HepG2 (cell line): ENCODE measurements around the gene CDCA5. TPM values are rescaled to one million over a fixed set of nuclear protein-coding genes. Genes with fewer than 3 reads are reported as not detected.

ENCODE experiments used
- ATAC-seq: fragments of 200-7000 bp; cut with Tn5 transposase; 3 replicates; pipeline ENCODE4 v1.9.1; 2020; ENCODE audit warnings: mild to moderate bottlenecking, moderate library complexity
- BruUV-seq: library from RNA; stranded (reverse); fragments of 400-500 nt; replicated peaks from 2 replicates; lab custom pipeline; 2021; lab: Mats Ljungman, UMichigan
- CTCF ChIA-PET: fragments of 300-600 bp; formaldehyde crosslinking; extraction: SDS; loops from one replicate; lab custom pipeline; 2021; ENCODE audit warnings: low total read pairs, inconsistent platforms, low intra/inter-chr PET ratio; lab: Yijun Ruan, JAX
- POLR2A ChIA-PET: fragments of 350-600 bp; sonication (Branson Sonifier 250); formaldehyde crosslinking; loops from one replicate; lab custom pipeline; 2020; ENCODE audit warnings: antibody characterized with exemption, inconsistent platforms; lab: Yijun Ruan, JAX
- DNase-seq: peaks from one replicate; pipeline ENCODE4 v3.0.0-alpha.2; 2015; ENCODE audit warnings: low spot score
- FAIRE-seq: peaks from 3 replicates; lab custom pipeline; 2011; peaks lifted over from hg19 to GRCh38; lab: Jason Lieb, UNC
- H2AFZ ChIP-seq: one replicate; pipeline ENCODE4 v1.6.1; 2011; ENCODE audit warnings: low read length, inconsistent platforms
- H3K27ac ChIP-seq: fragments of 300-600 bp; 3 replicates; pipeline ENCODE4 v1.8.0; 2011; ENCODE audit warnings: mixed run types, mild to moderate bottlenecking, mixed read lengths, low read length, inconsistent platforms; ENCODE audit not compliant: insufficient read depth; ENCODE audit errors: extremely low read length
- H3K27me3 ChIP-seq, 2 experiments: fragments of 200-600 bp in 1 of 2; 2 replicates in 1 of 2; 3 replicates in 1 of 2; pipeline versions ENCODE4 v1.6.0 to v1.8.0; 2011; ENCODE audit warnings: low read length in 2 of 2, mild to moderate bottlenecking in 2 of 2, moderate library complexity in 2 of 2, inconsistent platforms in 1 of 2; ENCODE audit not compliant: insufficient read depth in 2 of 2, control insufficient read depth in 1 of 2
- H3K36me3 ChIP-seq, 2 experiments: fragments of 200-600 bp in 1 of 2; replicated peaks in 1 of 2; 2 replicates in 1 of 2; 3 replicates in 1 of 2; pipeline versions ENCODE4 v1.5.1 to v1.8.0; 2011; ENCODE audit warnings: low read length in 2 of 2, inconsistent platforms in 1 of 2; ENCODE audit not compliant: insufficient read depth in 2 of 2, control insufficient read depth in 1 of 2
- H3K4me1 ChIP-seq: 2 replicates; pipeline ENCODE4 v1.5.1; 2012; ENCODE audit warnings: low read length, inconsistent platforms; ENCODE audit not compliant: insufficient read depth
- H3K4me2 ChIP-seq: 2 replicates; pipeline ENCODE4 v1.6.0; 2011; ENCODE audit warnings: low read depth, low read length, inconsistent platforms
- H3K4me3 ChIP-seq, 3 experiments: fragments of 200-600 bp in 1 of 3; sonication (generic), shearing (Covaris generic) in 1 of 3; replicated peaks in 1 of 3; 2 replicates each; pipeline ENCODE4 v1.5.1; 2011 to 2016; ENCODE audit warnings: low read length in 3 of 3, inconsistent platforms in 2 of 3, low read depth in 2 of 3, mild to moderate bottlenecking in 2 of 3, control low read depth in 1 of 3, mixed read lengths in 1 of 3; ENCODE audit not compliant: insufficient read depth in 1 of 3
- H3K79me2 ChIP-seq: one replicate; pipeline ENCODE4 v1.6.1; 2011; ENCODE audit warnings: low read length, inconsistent platforms; ENCODE audit not compliant: insufficient read depth
- H3K9ac ChIP-seq: 2 replicates; pipeline ENCODE4 v1.6.0; 2011; ENCODE audit warnings: mild to moderate bottlenecking, low read depth, low read length, inconsistent platforms; ENCODE audit not compliant: insufficient read depth
- H3K9me3 ChIP-seq: 2 replicates; pipeline ENCODE4 v1.5.1; 2012; ENCODE audit warnings: mild to moderate bottlenecking, low read length
- H4K20me1 ChIP-seq: 2 replicates; pipeline ENCODE4 v1.6.0; 2011; ENCODE audit warnings: inconsistent platforms, mild to moderate bottlenecking, low read length, moderate library complexity; ENCODE audit not compliant: insufficient read depth
- IKZF4 ChIP-seq: sonication (generic); formaldehyde crosslinking; IDR thresholded peaks from 2 replicates; pipeline ENCODE4 v1.5.1; 2020; ENCODE audit warnings: borderline replicate concordance, mild to moderate bottlenecking, low read depth, missing genetic modification reagents; ENCODE audit errors: not compliant biosample characterization
- KMT2A ChIP-seq: sonication (generic); formaldehyde crosslinking; IDR thresholded peaks from 2 replicates; pipeline ENCODE4 v1.4.0; 2020; ENCODE audit warnings: missing genetic modification reagents
- RBM22 ChIP-seq: fragments of 200-400 bp; formaldehyde crosslinking; optimal IDR thresholded peaks from 2 replicates; pipeline ENCODE3; 2017; ENCODE audit warnings: mild to moderate bottlenecking, low read length, moderate library complexity
- TGIF2 ChIP-seq: IDR thresholded peaks from 2 replicates; pipeline ENCODE4 v1.6.1; 2016; ENCODE audit warnings: control low read depth, missing compliant biosample characterization
- ZBTB38 ChIP-seq: sonication (generic); formaldehyde crosslinking; IDR thresholded peaks from 2 replicates; pipeline ENCODE4 v1.5.1; 2020; ENCODE audit warnings: mild to moderate bottlenecking, missing genetic modification reagents
- ZNF468 ChIP-seq: sonication (generic); formaldehyde crosslinking; IDR thresholded peaks from 2 replicates; pipeline ENCODE4 v1.8.0; 2022; ENCODE audit warnings: mild to moderate bottlenecking, moderate library complexity, missing genetic modification reagents
- ZNF607 ChIP-seq: sonication (generic); formaldehyde crosslinking; IDR thresholded peaks from 2 replicates; pipeline ENCODE4 v1.5.1; 2020; ENCODE audit warnings: missing genetic modification reagents, mild to moderate bottlenecking, borderline replicate concordance
- ZNF652 ChIP-seq: IDR thresholded peaks from 2 replicates; pipeline ENCODE4 v1.6.1; 2016; ENCODE audit warnings: low read depth, borderline replicate concordance
- ZNF704 ChIP-seq: sonication (generic); formaldehyde crosslinking; IDR thresholded peaks from 2 replicates; pipeline ENCODE4 v1.8.1; 2023; ENCODE audit warnings: mild to moderate bottlenecking, inconsistent platforms, moderate library complexity, missing genetic modification reagents, borderline replicate concordance
- WGBS: methylation state at CpG from one replicate; pipeline ENCODE4 v1.1.6; 2017; ENCODE audit warnings: low lambda C conversion rate; 5-methylcytosine and 5-hydroxymethylcytosine counted together
- in situ Hi-C: cut with HindIII; loops from 2 replicates; pipeline ENCODE4 v1.10.0; 2017; ENCODE audit warnings: low pct_unique_long_range_greater_than_20kb; ENCODE audit not compliant: extremely low pct_ligation_motif_present
- intact Hi-C: fragments of 100-400 bp; cut with micrococcal nuclease; formaldehyde crosslinking; loops from one replicate; pipeline ENCODE4 v1.10.0; 2022; ENCODE audit not compliant: unreplicated experiment
- polyA plus RNA-seq, 8 experiments: library from polyadenylated mRNA; depleted of rRNA in 3 of 8; stranded (reverse) in 7 of 8; unstranded in 1 of 8; fragments of >200 nt; fragmentation: Illumina TruSeq in 4 of 8; extraction: Trizol in 4 of 8; gene quantifications; 2 replicates each; pipeline versions ENCODE4 v1.2.1 to v1.2.3, GENCODE V29; 2011 to 2016; ENCODE audit warnings: low read depth in 4 of 8, missing spikeins in 1 of 8, mixed read lengths in 1 of 8; ENCODE audit not compliant: insufficient read depth in 1 of 8
- total RNA-seq, 5 experiments: library from RNA; depleted of rRNA; stranded (reverse); fragments of >200 nt; fragmentation: Illumina TruSeq; extraction: Trizol; gene quantifications; 2 replicates each; pipeline ENCODE4 v1.2.3, GENCODE V29; 2016; ENCODE audit warnings: low read depth in 1 of 5

Gene CDCA5
- total and polyA plus RNA-seq, 2 of the 13 experiments (the other 11 are each of a cell fraction or from before 2014, with no cell fraction given), result 13.5 to 50.6 TPM

DNA sequence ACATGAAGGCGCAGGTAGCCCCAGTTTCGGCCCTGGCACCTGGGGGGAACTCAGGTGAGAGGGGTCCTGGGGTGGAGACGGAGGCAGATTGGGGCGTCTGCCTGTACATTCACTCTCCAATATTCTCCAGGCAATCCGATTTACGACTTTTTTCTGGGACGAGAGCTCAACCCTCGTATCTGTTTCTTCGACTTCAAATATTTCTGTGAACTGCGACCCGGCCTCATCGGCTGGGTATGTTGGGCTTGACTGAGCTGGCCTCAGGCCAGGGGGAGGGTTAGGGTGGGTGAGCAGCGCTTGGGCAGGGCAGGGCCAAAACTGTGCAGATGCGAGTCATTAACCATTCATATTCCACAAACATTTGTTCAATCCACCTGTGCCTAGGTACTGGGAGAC lies 29.5 kb upstream of the CDCA5 start:
- no TSS peak for BruUV-seq
- Histone ChIP-seq H3K9ac (peak overlapping the region; percentile 84), H2AFZ (no peak overlapping the region), H3K27ac (peak overlapping the region; percentile 61), H4K20me1 (no peaks in the 10 kb centered on the region), H3K27me3 (no peaks in the 10 kb centered on the region), H3K79me2 (peaks cover 10% of the 10 kb centered on the region), H3K4me2 (peak overlapping the region; percentile 96), H3K4me1 (peaks cover 37% of the 10 kb centered on the region), H3K4me3 (peak overlapping the region; percentile 65 to 98 (median 95)), H3K36me3 (peaks cover 1 to 9% of the 10 kb centered on the region in 2 experiments; a peak in 4 of 5 replicates), H3K9me3 (no peaks in the 10 kb centered on the region)
- 28% methylated on average over 11 of the region's 14 CpGs for WGBS
- in situ Hi-C loops (loop anchor here (5.0 kb wide), 1 partner anchor 69 kb away; the partner anchor contains the start of gene CAPN1), intact Hi-C loops (loop anchor here (2.0 kb wide), 1 partner anchor 67 kb away; the partner anchor contains the start of gene CAPN1)
- no peak for FAIRE-seq
- CTCF ChIA-PET, result no interaction called here
- no peak for DNase-seq
- TF ChIP-seq RBM22 (peak; percentile 3), TGIF2 (0 out of 2 replicates have a peak, but pooled peaks have one; percentile 1), ZNF607 (CRISPR knock-in tag) (no peak), KMT2A (CRISPR knock-in tag) (0 out of 2 replicates have a peak, but pooled peaks have one; percentile 26), ZNF652 (CRISPR knock-in tag) (peak; percentile 66; the same call in 1 of the 2 replicates), IKZF4 (CRISPR knock-in tag) (no peak), ZBTB38 (CRISPR knock-in tag) (peak; percentile 5; the same call in 1 of the 2 replicates), ZNF468 (0 out of 2 replicates have a peak, but pooled peaks have one; percentile 19), ZNF704 (CRISPR knock-in tag) (0 out of 2 replicates have a peak, but pooled peaks have one; percentile 48)
- TF ChIP-seq, all 625 proteins: peak for 7
- no peak for ATAC-seq
- POLR2A ChIA-PET, result interaction anchor here (0.7 to 5.0 kb wide), 8 partner anchors 9 to 259 kb away, joined by 3 to 86 read pairs (median 34); partner anchors contain the start of genes CAPN1, FAU, MRPL49 and SAC3D1
